Naive thymus-derived CD4-positive, alpha-beta T cell (primary cell): ENCODE measurements around the gene ATRIP. TPM values are rescaled to one million over a fixed set of nuclear protein-coding genes. Genes with fewer than 3 reads are reported as not detected.

ENCODE experiments used
- ATAC-seq: fragments of 150-1000 bp; cut with Tn5 transposase; 2 replicates; pipeline ENCODE4 v1.10.0; 2021; ENCODE audit warnings: mild to moderate bottlenecking, moderate library complexity
- CTCF ChIA-PET: fragments of 350-600 bp; sonication (Branson Sonifier 250); formaldehyde crosslinking; loops from one replicate; lab custom pipeline; 2021; ENCODE audit warnings: antibody characterized with exemption; lab: Charles Lee
- POLR2A ChIA-PET: fragments of 350-600 bp; sonication (Branson Sonifier 250); formaldehyde crosslinking; loops from one replicate; lab custom pipeline; 2021; ENCODE audit warnings: antibody characterized with exemption, inconsistent platforms; lab: Charles Lee
- DNase-seq, 9 donors: peaks; one replicate each; pipeline versions ENCODE4 v3.0.0 to v3.0.0-alpha.2; 2020 to 2022; ENCODE audit warnings: mixed read lengths in 1 of 9
- H3K27ac ChIP-seq: one replicate; pipeline ENCODE4 v1.7.0; 2013; ENCODE audit warnings: mild to moderate bottlenecking, low read depth, low read length, moderate library complexity
- H3K27me3 ChIP-seq, 2 donors: one replicate each; pipeline ENCODE4 v1.7.0; 2013; ENCODE audit warnings: low read length in 2 of 2, mild to moderate bottlenecking in 2 of 2, moderate library complexity in 2 of 2; ENCODE audit not compliant: control insufficient read depth in 2 of 2, insufficient read depth in 2 of 2
- H3K36me3 ChIP-seq, 3 experiments: 1 replicate in 2 of 3; 2 replicates in 1 of 3; pipeline ENCODE4 v1.7.0; 2013; ENCODE audit warnings: low read length in 3 of 3, mild to moderate bottlenecking in 3 of 3, moderate library complexity in 1 of 3; ENCODE audit not compliant: insufficient read depth in 3 of 3, control insufficient read depth in 2 of 3
- H3K4me1 ChIP-seq, 2 donors: one replicate each; pipeline ENCODE4 v1.7.0; 2013; ENCODE audit warnings: low read length in 2 of 2, mild to moderate bottlenecking in 2 of 2, moderate library complexity in 1 of 2; ENCODE audit not compliant: control insufficient read depth in 2 of 2, insufficient read depth in 2 of 2
- H3K4me3 ChIP-seq: 2 replicates; pipeline ENCODE4 v1.7.0; 2013; ENCODE audit warnings: mild to moderate bottlenecking, low read length
- H3K9me3 ChIP-seq, 3 experiments: 1 replicate in 2 of 3; 2 replicates in 1 of 3; pipeline ENCODE4 v1.7.0; 2013; ENCODE audit warnings: low read length in 3 of 3; ENCODE audit not compliant: control insufficient read depth in 2 of 3
- H3K27ac Mint-ChIP-seq, 9 donors: one replicate each; pipeline ENCODE4 v1.8.0; 2020 to 2022; ENCODE audit warnings: mixed read lengths in 9 of 9, mild to moderate bottlenecking in 8 of 9, moderate library complexity in 5 of 9, inconsistent platforms in 2 of 9
- H3K27me3 Mint-ChIP-seq, 5 donors: one replicate each; pipeline ENCODE4 v1.8.0; 2021 to 2022; ENCODE audit warnings: mixed read lengths in 5 of 5, mild to moderate bottlenecking in 1 of 5
- H3K36me3 Mint-ChIP-seq, 5 donors: one replicate each; pipeline ENCODE4 v1.8.0; 2020 to 2022; ENCODE audit warnings: mixed read lengths in 5 of 5, mild to moderate bottlenecking in 3 of 5, inconsistent platforms in 1 of 5
- H3K4me1 Mint-ChIP-seq, 7 donors: one replicate each; pipeline ENCODE4 v1.8.0; 2020 to 2022; ENCODE audit warnings: mixed read lengths in 7 of 7, mild to moderate bottlenecking in 3 of 7, inconsistent platforms in 1 of 7
- H3K4me3 Mint-ChIP-seq, 10 donors: one replicate each; pipeline ENCODE4 v1.8.0; 2020 to 2022; ENCODE audit warnings: mild to moderate bottlenecking in 10 of 10, mixed read lengths in 10 of 10, moderate library complexity in 6 of 10, inconsistent platforms in 2 of 10
- H3K9me3 Mint-ChIP-seq, 11 donors: one replicate each; pipeline ENCODE4 v1.8.0; 2020 to 2022; ENCODE audit warnings: mixed read lengths in 11 of 11, mild to moderate bottlenecking in 4 of 11, inconsistent platforms in 1 of 11, moderate library complexity in 1 of 11
- intact Hi-C, 2 donors: fragments of 100-400 bp; cut with micrococcal nuclease; formaldehyde crosslinking; loops; one replicate each; pipeline ENCODE4 v1.15.1; 2023
- polyA plus RNA-seq, 2 donors: library from polyadenylated mRNA; unstranded; fragments of 300-500 nt; fragmentation: Illumina TruSeq; gene quantifications; one replicate each; pipeline ENCODE4 v1.2.3, GENCODE V29; 2021
- total RNA-seq, 6 experiments: library from RNA in 5 of 6; stranded (reverse) in 5 of 6; gene quantifications; 1 replicate in 5 of 6; 2 replicates in 1 of 6; pipeline ENCODE4 v1.2.3 and lab custom pipeline; 2021 to 2026

The ATRIP gene
- total and polyA plus RNA-seq, 7 experiments from 2014 or later = 7.9 to 16.2 (median 12.5) TPM

DNA sequence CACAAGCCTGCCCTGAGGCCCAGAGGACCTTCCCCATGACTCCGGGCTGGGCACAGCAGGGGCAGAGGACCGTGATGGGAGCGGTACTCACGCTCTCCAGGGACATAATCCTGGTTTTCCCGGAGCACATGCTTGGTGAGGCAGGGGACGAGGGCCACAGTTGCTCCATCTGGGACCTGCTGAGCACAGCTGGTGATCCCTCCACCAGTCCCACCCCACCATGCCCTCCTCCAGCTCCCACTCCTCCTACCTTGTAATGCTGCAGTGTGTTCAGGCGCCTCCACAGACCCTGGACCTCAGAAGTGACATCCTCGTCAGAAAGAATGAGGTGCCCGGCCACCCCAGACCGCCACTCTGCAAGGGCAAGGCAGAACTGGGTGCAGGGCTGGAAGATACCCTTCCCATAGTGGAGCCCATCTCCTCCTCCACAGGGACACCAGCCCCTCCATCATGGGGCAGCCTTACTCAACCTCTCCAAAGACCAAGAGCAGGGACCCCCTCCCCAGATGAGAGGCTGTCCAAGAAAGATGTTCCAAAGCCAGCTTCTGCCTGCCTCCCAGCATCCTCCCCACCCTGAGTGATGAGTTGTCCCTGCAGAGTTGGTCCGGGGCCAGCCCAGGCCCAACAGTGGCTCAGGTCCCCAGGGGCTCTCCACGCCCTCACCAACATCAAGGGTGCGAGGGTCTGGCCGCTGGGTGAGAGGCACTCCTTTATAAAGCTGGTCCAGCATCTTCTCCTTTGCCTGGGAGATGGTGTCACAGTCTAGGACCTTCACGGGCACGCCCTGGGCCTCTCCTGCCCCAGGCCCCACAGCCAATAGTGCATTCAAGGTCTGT is 36.1 kb upstream of the ATRIP start:
- POLR2A ChIA-PET = no interaction called here
- Mint-ChIP-seq H3K27ac (no peak overlapping the region), H3K27me3 (no peaks in the 10 kb centered on the region), H3K4me3 (no peak overlapping the region), H3K4me1 (no peaks in the 10 kb centered on the region), H3K9me3 (peaks cover 0 to 2% (median 0%) of the 10 kb centered on the region in 11 donors), H3K36me3 (no peaks in the 10 kb centered on the region)
- intact Hi-C loops = no loop called here
- Histone ChIP-seq H3K4me3 (no peak overlapping the region), H3K4me1 (no peaks in the 10 kb centered on the region), H3K27me3 (no peaks in the 10 kb centered on the region), H3K9me3 (no peaks in the 10 kb centered on the region), H3K27ac (no peak overlapping the region), H3K36me3 (no peaks in the 10 kb centered on the region)
- CTCF ChIA-PET = no interaction called here
- DNase-seq (peak in 1 of 9 donors; percentile 4), ATAC-seq (no peak)

- Histone ChIP-seq H3K9me3 (no peaks in the 10 kb centered on the region), H3K27me3 (no peaks in the 10 kb centered on the region), H3K27ac (no peak overlapping the region), H3K4me1 (no peaks in the 10 kb centered on the region), H3K36me3 (no peaks in the 10 kb centered on the region), H3K4me3 (no peak overlapping the region)
- Mint-ChIP-seq H3K4me3 (no peak overlapping the region), H3K27me3 (no peaks in the 10 kb centered on the region), H3K27ac (no peak overlapping the region), H3K4me1 (no peaks in the 10 kb centered on the region), H3K36me3 (no peaks in the 10 kb centered on the region), H3K9me3 (peaks cover 0 to 2% (median 0%) of the 10 kb centered on the region in 11 donors)
- ATAC-seq (no peak), DNase-seq (no peak)
- ChIA-PET POLR2A (no interaction called here), CTCF (no interaction called here)
- intact Hi-C loops = no loop called here
Observed at GRCh38 chr3:48411041-48411588, 35.4 kb upstream of the ATRIP start.

DNA sequence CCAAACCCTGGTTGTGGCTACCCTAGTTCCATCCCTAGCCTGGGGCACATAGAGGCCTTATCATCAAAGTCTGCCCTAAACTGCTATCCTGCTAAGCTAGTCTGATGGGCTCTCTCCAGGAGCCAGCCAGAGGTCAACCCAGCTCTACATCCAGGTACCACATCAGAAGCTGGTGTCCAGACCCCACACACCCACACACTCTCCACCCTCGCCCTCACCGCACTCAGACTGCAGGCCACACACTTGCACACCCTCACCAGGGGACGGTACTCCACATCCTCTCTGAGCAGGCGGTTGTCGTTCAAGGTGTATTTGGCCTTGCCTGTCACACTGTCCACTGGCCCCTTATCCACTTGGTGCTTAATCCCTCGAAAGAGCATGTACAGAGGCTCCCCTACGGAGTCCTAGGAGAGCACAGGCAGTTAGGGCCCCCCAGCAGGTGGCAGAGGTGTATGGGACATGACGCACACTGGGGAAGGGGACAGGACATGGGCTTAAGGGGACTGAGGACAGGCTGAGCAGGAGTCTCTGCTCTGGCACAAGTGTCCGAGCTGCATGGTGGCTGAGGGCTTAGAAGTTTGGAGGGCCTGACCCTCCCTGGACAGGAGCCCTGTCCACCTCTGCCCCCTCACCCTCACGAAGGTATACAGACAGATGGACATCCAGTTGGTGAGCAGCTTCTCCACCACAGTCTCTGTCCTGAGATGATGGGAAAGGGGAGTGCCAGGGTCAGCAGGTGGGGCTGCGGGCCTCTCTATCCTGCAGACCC is 34.7 kb upstream of the ATRIP start:
- H3K27ac ChIP-seq = no peak overlapping the region
- DNase-seq (no peak), ATAC-seq (no peak)
- H3K4me1 ChIP-seq = no peaks in the 10 kb centered on the region
- ChIA-PET POLR2A (no interaction called here), CTCF (interaction anchor here (0.9 to 1.1 kb wide), 2 partner anchors 11 to 24 kb away, joined by 3 read pairs; no protein-coding TSS in a partner anchor)
- intact Hi-C loops = no loop called here
- no peaks in the 10 kb centered on the region for H3K36me3 ChIP-seq
- H3K4me3 ChIP-seq = no peak overlapping the region
- no peaks in the 10 kb centered on the region for H3K36me3 Mint-ChIP-seq
- peaks cover 0 to 2% (median 0%) of the 10 kb centered on the region in 11 donors for H3K9me3 Mint-ChIP-seq
- H3K27ac Mint-ChIP-seq = no peak overlapping the region
- no peaks in the 10 kb centered on the region for H3K27me3 Mint-ChIP-seq
- H3K27me3 ChIP-seq = no peaks in the 10 kb centered on the region
- no peaks in the 10 kb centered on the region for H3K4me1 Mint-ChIP-seq
- no peak overlapping the region for H3K4me3 Mint-ChIP-seq
- no peaks in the 10 kb centered on the region for H3K9me3 ChIP-seq

GRCh38 chr3:48412375-48413001 is 34.0 kb upstream of the ATRIP start:
- no peak for DNase-seq
- POLR2A ChIA-PET = no interaction called here
- H3K4me1 Mint-ChIP-seq = no peaks in the 10 kb centered on the region
- Histone ChIP-seq H3K36me3 (no peaks in the 10 kb centered on the region), H3K27ac (no peak overlapping the region), H3K4me1 (no peaks in the 10 kb centered on the region), H3K9me3 (no peaks in the 10 kb centered on the region), H3K4me3 (no peak overlapping the region), H3K27me3 (no peaks in the 10 kb centered on the region)
- peaks cover 0 to 2% (median 0%) of the 10 kb centered on the region in 11 donors for H3K9me3 Mint-ChIP-seq
- H3K27ac Mint-ChIP-seq = no peak overlapping the region
- CTCF ChIA-PET = interaction anchor here (0.6 to 1.1 kb wide), 4 partner anchors 12 to 194 kb away, joined by 3 to 6 read pairs (median 3); no protein-coding TSS in a partner anchor
- no peaks in the 10 kb centered on the region for H3K27me3 Mint-ChIP-seq
- no peaks in the 10 kb centered on the region for H3K36me3 Mint-ChIP-seq
- no peak for ATAC-seq
- no peak overlapping the region for H3K4me3 Mint-ChIP-seq
- intact Hi-C loops = no loop called here

- no peak overlapping the region for H3K4me3 ChIP-seq
- no peaks in the 10 kb centered on the region for H3K36me3 Mint-ChIP-seq
- ChIA-PET POLR2A (no interaction called here), CTCF (interaction anchor here (0.6 to 1.1 kb wide), 3 partner anchors 13 to 193 kb away, joined by 3 to 6 read pairs (median 3); no protein-coding TSS in a partner anchor)
- no peaks in the 10 kb centered on the region for H3K4me1 Mint-ChIP-seq
- no peaks in the 10 kb centered on the region for H3K9me3 ChIP-seq
- H3K27me3 Mint-ChIP-seq = no peaks in the 10 kb centered on the region
- H3K4me3 Mint-ChIP-seq = no peak overlapping the region
- peaks cover 0 to 2% (median 0%) of the 10 kb centered on the region in 11 donors for H3K9me3 Mint-ChIP-seq
- intact Hi-C loops = no loop called here
- peak overlapping the region in 1 of 9 donors; percentile 29 for H3K27ac Mint-ChIP-seq
- DNase-seq = no peak
- ATAC-seq = no peak
- H3K27me3 ChIP-seq = no peaks in the 10 kb centered on the region
- no peaks in the 10 kb centered on the region for H3K4me1 ChIP-seq
- no peaks in the 10 kb centered on the region for H3K36me3 ChIP-seq
- no peak overlapping the region for H3K27ac ChIP-seq
Observed at GRCh38 chr3:48413086-48413485, 33.5 kb upstream of the ATRIP start.

GRCh38 chr3:48413611-48414010 is 32.9 kb upstream of the ATRIP start:
- no peak for ATAC-seq
- Mint-ChIP-seq H3K27ac (peak overlapping the region in 1 of 9 donors; percentile 42), H3K4me3 (no peak overlapping the region), H3K4me1 (no peaks in the 10 kb centered on the region), H3K27me3 (no peaks in the 10 kb centered on the region), H3K36me3 (no peaks in the 10 kb centered on the region), H3K9me3 (peaks cover 0 to 2% (median 0%) of the 10 kb centered on the region in 11 donors)
- peak in 1 of 9 donors; percentile 5 for DNase-seq
- no peak overlapping the region for H3K4me3 ChIP-seq
- intact Hi-C loops = loop anchor here in 1 of 2 donors (2.0 kb wide), 1 partner anchor 23 kb away; no protein-coding TSS in a partner anchor
- POLR2A ChIA-PET = no interaction called here
- H3K4me1 ChIP-seq = no peaks in the 10 kb centered on the region
- CTCF ChIA-PET = no interaction called here
- H3K36me3 ChIP-seq = no peaks in the 10 kb centered on the region
- H3K27ac ChIP-seq = no peak overlapping the region
- H3K27me3 ChIP-seq = no peaks in the 10 kb centered on the region
- no peaks in the 10 kb centered on the region for H3K9me3 ChIP-seq
